GM19328 (cell line): ENCODE measurements around the gene SPNS2.
"Not testable (repeated sequence)": the region's sequence is repeated elsewhere in the genome, so short reads cannot be mapped to it uniquely, and the experiment has no call there.

Experiments
- ATAC-seq: cut with Tn5 transposase; IDR thresholded peaks from one replicate; pipeline ENCODE4 v1.9.1; 2021; ENCODE audit warnings: mild to moderate bottlenecking, moderate library complexity; ENCODE audit not compliant: unreplicated experiment

The SPNS2 gene

GRCh38 chr17:4562015-4562969, 63.6 kb downstream of the SPNS2 start:
- no peak for ATAC-seq

GRCh38 chr17:4565209-4566141, 66.8 kb downstream of the SPNS2 start:
- ATAC-seq, result no peak

- ATAC-seq, result no peak
These were observed 68.1 kb downstream of the SPNS2 start for GRCh38 chr17:4566785-4567184.

GRCh38 chr17:4569591-4569990, 70.9 kb downstream of the SPNS2 start:
- ATAC-seq, result no peak

- ATAC-seq, result no peak
These were observed 73.5 kb downstream of the SPNS2 start for GRCh38 chr17:4572131-4572530.

- ATAC-seq, result no peak
These were observed 74.4 kb downstream of the SPNS2 start for GRCh38 chr17:4573115-4573514.

GRCh38 chr17:4573669-4574068, 75.0 kb downstream of the SPNS2 start:
- ATAC-seq, result no peak

- no peak for ATAC-seq
These were observed 75.9 kb downstream of the SPNS2 start for GRCh38 chr17:4574448-4575045.

- no peak for ATAC-seq
These were observed 77.5 kb downstream of the SPNS2 start for GRCh38 chr17:4576161-4576558.

- ATAC-seq, result no peak
These were observed 78.1 kb downstream of the SPNS2 start for GRCh38 chr17:4576729-4577322.

GRCh38 chr17:4577386-4577993, 78.8 kb downstream of the SPNS2 start:
- ATAC-seq, result no peak

- ATAC-seq, result not testable (repeated sequence)
These were observed 79.7 kb downstream of the SPNS2 start for GRCh38 chr17:4578349-4578748.

- no peak for ATAC-seq
These were observed 81.0 kb downstream of the SPNS2 start for GRCh38 chr17:4579678-4580077.

- no peak for ATAC-seq
These were observed 81.6 kb downstream of the SPNS2 start for GRCh38 chr17:4580291-4580690.

GRCh38 chr17:4582101-4582501, 83.4 kb downstream of the SPNS2 start:
- no peak for ATAC-seq

GRCh38 chr17:4582691-4583090, 84.0 kb downstream of the SPNS2 start:
- no peak for ATAC-seq

GRCh38 chr17:4583206-4583605, 84.5 kb downstream of the SPNS2 start:
- ATAC-seq, result no peak

- no peak for ATAC-seq
These were observed 85.1 kb downstream of the SPNS2 start for GRCh38 chr17:4583782-4584100.

- no peak for ATAC-seq
These were observed 85.6 kb downstream of the SPNS2 start, which contains the start of gene SMTNL2 for GRCh38 chr17:4584101-4584916. Gene SMTNL2 (plus strand): TSS chr17:4584529. CDS start chr17:4584606, 77 bp downstream.
